Lower lobe of right lung (tissue), 2 donors: ENCODE data around the gene ASB5. TPM values are rescaled to one million over a fixed set of nuclear protein-coding genes. Genes with fewer than 3 reads are reported as not detected.

ENCODE experiments used
- ATAC-seq, 2 donors: fragments of 200-7000 bp; cut with Tn5 transposase; one replicate each; pipeline ENCODE4 v1.9.1; 2020 to 2022; ENCODE audit warnings: mild to moderate bottlenecking in 2 of 2, moderate library complexity in 2 of 2
- DNase-seq: peaks from one replicate; pipeline ENCODE4 v3.0.0-alpha.2; 2020
- H3K27ac ChIP-seq: fragments of 200-600 bp; one replicate; pipeline ENCODE4 v1.8.0; 2022
- H3K27me3 ChIP-seq: fragments of 200-600 bp; one replicate; pipeline ENCODE4 v1.8.0; 2022; ENCODE audit warnings: low read depth
- H3K36me3 ChIP-seq: fragments of 200-600 bp; one replicate; pipeline ENCODE4 v1.8.0; 2022; ENCODE audit warnings: mild to moderate bottlenecking
- H3K4me1 ChIP-seq: fragments of 200-600 bp; one replicate; pipeline ENCODE4 v1.8.0; 2022
- H3K4me3 ChIP-seq: fragments of 200-600 bp; one replicate; pipeline ENCODE4 v1.8.0; 2022; ENCODE audit warnings: mild to moderate bottlenecking
- H3K9me3 ChIP-seq: fragments of 200-600 bp; one replicate; pipeline ENCODE4 v1.8.0; 2022
- CTCF ChIP-seq: fragments of 200-600 bp; IDR thresholded peaks from one replicate; pipeline ENCODE4 v1.8.0; 2022; ENCODE audit warnings: antibody characterized with exemption, mild to moderate bottlenecking
- intact Hi-C: fragments of 100-400 bp; cut with DNase I; formaldehyde crosslinking; loops from one replicate; pipeline ENCODE4 v1.11.0; 2022
- total RNA-seq: library from RNA; stranded (reverse); fragmentation: NEBNext Ultra II Directional; extraction: Animal tissue kit (Norgen Biotek cat#: 25700); gene quantifications from one replicate; pipeline ENCODE4 v1.2.1, GENCODE V29; 2021
- donor health status: DM: no; HTN: yes; CAD: no; lungs with severe emphysema.

ASB5 gene
- total RNA-seq, 1 donor from 2014 or later = not detected

DNA sequence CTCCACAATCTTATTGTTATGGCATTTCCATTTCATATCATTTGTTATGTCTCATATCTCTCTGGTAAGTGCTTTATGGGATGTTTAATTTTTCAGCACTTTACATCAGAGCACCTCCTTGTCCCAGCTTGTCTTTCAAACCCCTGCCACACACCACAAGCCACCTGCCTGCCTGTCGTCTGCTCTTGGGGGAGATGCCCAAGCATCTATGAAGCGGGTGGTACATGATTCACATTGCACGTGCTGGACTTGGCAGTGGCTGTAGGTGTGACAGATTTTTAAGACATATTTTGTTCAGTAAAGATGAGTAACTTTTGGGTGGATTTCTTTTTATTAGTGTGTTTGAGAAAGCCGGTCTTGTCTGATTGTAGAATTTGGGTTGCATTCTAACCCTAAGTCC lies 59.5 kb downstream of the ASB5 start:
- Histone ChIP-seq H3K27me3 (peaks cover 4% of the 10 kb centered on the region), H3K4me3 (no peak overlapping the region), H3K27ac (no peak overlapping the region), H3K9me3 (no peaks in the 10 kb centered on the region), H3K4me1 (no peaks in the 10 kb centered on the region), H3K36me3 (no peaks in the 10 kb centered on the region)
- no peak for ATAC-seq
- TF ChIP-seq CTCF = no peak
- intact Hi-C loops = no loop called here
- DNase-seq = no peak

GRCh38 chr4:176207839-176208238 lies 61.2 kb downstream of the ASB5 start:
- H3K9me3 ChIP-seq = no peaks in the 10 kb centered on the region
- H3K36me3 ChIP-seq = no peaks in the 10 kb centered on the region
- TF ChIP-seq CTCF = no peak
- H3K27ac ChIP-seq = no peak overlapping the region
- intact Hi-C loops = no loop called here
- H3K27me3 ChIP-seq = peaks cover 4% of the 10 kb centered on the region
- no peaks in the 10 kb centered on the region for H3K4me1 ChIP-seq
- ATAC-seq (no peak), DNase-seq (no peak)
- H3K4me3 ChIP-seq = no peak overlapping the region

GRCh38 chr4:176205299-176205698 lies 63.7 kb downstream of the ASB5 start:
- Histone ChIP-seq H3K4me3 (no peak overlapping the region), H3K27ac (no peak overlapping the region), H3K4me1 (no peaks in the 10 kb centered on the region), H3K36me3 (no peaks in the 10 kb centered on the region), H3K27me3 (peaks cover 4% of the 10 kb centered on the region), H3K9me3 (no peaks in the 10 kb centered on the region)
- TF ChIP-seq CTCF = no peak
- DNase-seq (no peak), ATAC-seq (no peak)
- intact Hi-C loops = no loop called here

DNA sequence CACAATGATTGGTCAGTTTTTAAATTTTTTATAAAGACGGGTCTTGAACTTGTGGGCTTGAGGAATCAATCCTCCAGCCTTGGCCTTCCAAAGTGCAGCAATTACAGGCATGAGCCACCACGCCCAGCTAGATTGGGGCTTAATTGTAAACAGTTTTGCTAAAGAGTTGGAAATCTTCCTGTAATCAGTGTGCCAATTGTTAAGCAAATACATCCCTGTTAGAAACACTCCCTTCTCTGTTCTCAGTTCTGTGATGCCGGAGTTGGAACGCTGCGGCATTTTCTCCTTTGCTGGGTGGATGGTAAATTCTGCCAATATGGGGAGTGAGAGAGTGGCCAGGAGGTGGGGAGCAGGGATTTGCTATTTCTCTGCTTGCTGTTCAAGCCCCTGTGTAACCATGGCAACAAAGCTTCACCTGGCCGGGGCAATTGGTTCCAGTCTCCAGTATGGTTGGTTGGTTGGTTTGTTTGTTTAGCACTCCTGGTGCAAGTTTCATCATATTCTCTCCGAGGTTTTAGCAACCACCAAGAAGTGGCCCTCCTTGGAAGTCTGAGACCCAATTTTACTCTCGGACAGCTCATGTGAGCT lies 70.6 kb downstream of the ASB5 start:
- intact Hi-C loops = no loop called here

GRCh38 chr4:176195184-176195978 lies 73.6 kb downstream of the ASB5 start, which contains the start of gene SPATA4:
Gene SPATA4, minus strand, starts transcription at chr4:176195585. Its CDS starts 23 bp downstream, at chr4:176195562.
- no peak for TF ChIP-seq CTCF
- H3K4me1 ChIP-seq = peaks cover 12% of the 10 kb centered on the region
- H3K36me3 ChIP-seq = no peaks in the 10 kb centered on the region
- intact Hi-C loops = no loop called here
- H3K27me3 ChIP-seq = no peaks in the 10 kb centered on the region
- H3K4me3 ChIP-seq = peak within 1 kb of the TSS; percentile 72
- DNase-seq (peak; percentile 97), ATAC-seq (peak; percentile 99 to 100)
- peak within 1 kb of the TSS; percentile 71 for H3K27ac ChIP-seq
- H3K9me3 ChIP-seq = no peaks in the 10 kb centered on the region

More for the DNA sequence above, 70.6 kb downstream of the ASB5 start:
- peak; percentile 59 to 71 for ATAC-seq
- no peak for TF ChIP-seq CTCF
- Histone ChIP-seq H3K27ac (no peak overlapping the region), H3K27me3 (no peaks in the 10 kb centered on the region), H3K9me3 (no peaks in the 10 kb centered on the region), H3K4me1 (peaks cover 12% of the 10 kb centered on the region), H3K4me3 (no peak overlapping the region), H3K36me3 (no peaks in the 10 kb centered on the region)
- peak; percentile 49 for DNase-seq
